T1000 (cell line): ENCODE results near the gene MZB1.
A peak's percentile ranks its signal among the peaks of the same experiment; 100 is the strongest.

Experiments used
- DNase-seq: peaks from one replicate; lab custom pipeline; 2025; ENCODE audit warnings: mixed read lengths; lab: John Stamatoyannopoulos, UW

The MZB1 gene

GRCh38 chr5:139389701-139390638, at the start of gene MZB1:
MZB1 (minus strand) TSS chr5:139389913; CDS start chr5:139389856, 57 bp downstream.
- DNase-seq, result no peak

- peak; percentile 82 for DNase-seq
Measured at GRCh38 chr5:139439013-139439903, 49.5 kb upstream of the MZB1 start, which contains the start of gene DNAJC18. DNAJC18 (minus strand) TSS chr5:139439525; CDS start chr5:139439445, 80 bp downstream.

- DNase-seq, result no peak
Measured at GRCh38 chr5:139438707-139439012, 48.9 kb upstream of the MZB1 start.

- DNase-seq, result no peak
Measured at GRCh38 chr5:139435676-139436075, 46.0 kb upstream of the MZB1 start.

- no peak for DNase-seq
Measured at GRCh38 chr5:139431706-139432105, 42.0 kb upstream of the MZB1 start.

- DNase-seq, result no peak
Measured at GRCh38 chr5:139430015-139430414, 40.3 kb upstream of the MZB1 start.

- DNase-seq, result no peak
Measured at GRCh38 chr5:139426203-139426885, 36.6 kb upstream of the MZB1 start.

- no peak for DNase-seq
Measured at GRCh38 chr5:139425497-139425896, 35.8 kb upstream of the MZB1 start.

- peak; percentile 20 for DNase-seq
Measured at GRCh38 chr5:139422307-139422893, 32.7 kb upstream of the MZB1 start.

- no peak for DNase-seq
Measured at GRCh38 chr5:139419226-139420192, 29.8 kb upstream of the MZB1 start.

GRCh38 chr5:139418793-139419192, 29.1 kb upstream of the MZB1 start:
- no peak for DNase-seq

- no peak for DNase-seq
Measured at GRCh38 chr5:139417214-139417613, 27.5 kb upstream of the MZB1 start.

GRCh38 chr5:139416651-139417050, 26.9 kb upstream of the MZB1 start:
- no peak for DNase-seq

GRCh38 chr5:139415869-139416268, 26.2 kb upstream of the MZB1 start:
- DNase-seq, result no peak

GRCh38 chr5:139415221-139415861, 25.6 kb upstream of the MZB1 start:
- DNase-seq, result no peak

GRCh38 chr5:139414581-139415130, 24.9 kb upstream of the MZB1 start:
- DNase-seq, result no peak

GRCh38 chr5:139413963-139414362, 24.2 kb upstream of the MZB1 start:
- no peak for DNase-seq

- no peak for DNase-seq
Measured at GRCh38 chr5:139413153-139413552, 23.4 kb upstream of the MZB1 start.

- no peak for DNase-seq
Measured at GRCh38 chr5:139410993-139411828, 21.5 kb upstream of the MZB1 start.
